ENCODE data around the gene COL6A1. TPM values are rescaled to one million over a fixed set of nuclear protein-coding genes. Genes with fewer than 3 reads are reported as not detected.
A peak's percentile ranks its signal among the peaks of the same experiment; 100 is the strongest.

Gene COL6A1
- total and polyA plus RNA-seq, 2 of the 4 experiments (the other 2 are of a cell fraction), result 173 to 1,578 TPM

- Histone ChIP-seq H3K9me3 (ENCODE audit: control insufficient read depth, insufficient read depth, low read length) (no peaks in the 10 kb centered on the region), H3K79me1 (ENCODE audit: low read depth in 1 of 2, low read length in 2 of 2) (no peaks in the 10 kb centered on the region), H3K9me1 (ENCODE audit: insufficient read depth, low read length) (0 out of 2 replicates have a peak, but pooled peaks cover 8% of the 10 kb centered on the region), H3K4me1 (ENCODE audit: control insufficient read depth, insufficient read depth, low read length) (peaks cover 4% of the 10 kb centered on the region), H3K4me3 (ENCODE audit: insufficient read depth, low read depth, low read length) (no peak overlapping the region), H3K14ac (replicated peaks; ENCODE audit: low read depth, low read length) (no peak overlapping the region), H2AK9ac (replicated peaks; ENCODE audit: low read depth, low read length, poor library complexity) (no peak overlapping the region), H3K56ac (ENCODE audit: extremely low read depth, insufficient read depth, low read length) (no peak overlapping the region), H4K20me1 (ENCODE audit: insufficient read depth, low read length) (no peaks in the 10 kb centered on the region), H3K4ac (ENCODE audit: low read depth, low read length) (peak overlapping the region; percentile 32; the same call in 1 of the 2 replicates), H2BK20ac (ENCODE audit: low read depth, low read length) (peak overlapping the region; percentile 62; the same call in 1 of the 2 replicates), H3K27me3 (ENCODE audit: control insufficient read depth, insufficient read depth, low read length) (peaks cover 3% of the 10 kb centered on the region), H3K18ac (ENCODE audit: low read depth, low read length) (peak overlapping the region; percentile 7; the same call in 1 of the 2 replicates), H3K9ac (ENCODE audit: low read depth, low read length) (no peak overlapping the region), H2BK120ac (ENCODE audit: low read depth, low read length) (no peak overlapping the region), H4K91ac (ENCODE audit: insufficient read depth, low read depth, low read length) (no peak overlapping the region; the same call in 1 of the 2 replicates), H4K8ac (ENCODE audit: low read depth in 2 of 2, low read length in 2 of 2) (no peak overlapping the region), H3K23ac (ENCODE audit: low read depth, low read length) (no peak overlapping the region), H2BK5ac (ENCODE audit: low read depth, low read length, poor library complexity, severe bottlenecking) (no peak overlapping the region), H2BK15ac (ENCODE audit: low read depth, low read length) (peak overlapping the region; percentile 75; the same call in 1 of the 3 replicates), H3K36me3 (ENCODE audit: control insufficient read depth, insufficient read depth, low read length) (no peaks in the 10 kb centered on the region), H2AFZ (replicated peaks; ENCODE audit: low read length, poor library complexity) (no peak overlapping the region), H4K5ac (ENCODE audit: low read depth, low read length) (no peak overlapping the region), H3K4me2 (ENCODE audit: low read depth, low read length) (no peak overlapping the region), H3K27ac (ENCODE audit: insufficient read depth, low read length) (no peak overlapping the region), H2AK5ac (ENCODE audit: low read depth, low read length) (0 out of 2 replicates have a peak overlapping the region, but pooled peaks have one; percentile 33)
- no peak for ATAC-seq (ENCODE audit: low read depth)
- TF ChIP-seq MAFK (IDR thresholded peaks at IDR 0.05; ENCODE audit: low read depth, low read length) (no peak), POLR2A (IDR thresholded peaks at IDR 0.05; ENCODE audit: low read depth, low read length) (no peak), CEBPB (IDR thresholded peaks at IDR 0.05; ENCODE audit: low read depth, low read length) (no peak), MAZ (IDR thresholded peaks at IDR 0.05; ENCODE audit: borderline replicate concordance, low read depth, low read length) (no peak), USF2 (IDR thresholded peaks at IDR 0.05; ENCODE audit: low read depth, low read length) (no peak)
- dilution Hi-C loops (cut with HindIII; ENCODE audit: low sequenced_read_pairs, unreplicated experiment), result no loop called here
- intact Hi-C loops (cut with micrococcal nuclease), result no loop called here
- BruUV-seq (replicated peaks), result no TSS peak
- 80% methylated on average over 1 of the region's 7 CpGs; no CpG with 5 or more reads in 1 of the 2 experiments for WGBS, 2 experiments (ENCODE audit: extremely low coverage in 2 of 2, insufficient read length in 1 of 2)
- in situ Hi-C loops (cut with MboI; ENCODE audit: low sequenced_read_pairs), result no loop called here
- ChIA-PET CTCF (no interaction called here), POLR2A (ENCODE audit: unreplicated experiment) (no interaction called here)
- no peak for DNase-seq
Measured at GRCh38 chr21:46021398-46021797, 39.8 kb downstream of the COL6A1 start.

All from IMR-90 (cell line).